ENCODE data around the gene ADORA1.

Gene ADORA1

DNA sequence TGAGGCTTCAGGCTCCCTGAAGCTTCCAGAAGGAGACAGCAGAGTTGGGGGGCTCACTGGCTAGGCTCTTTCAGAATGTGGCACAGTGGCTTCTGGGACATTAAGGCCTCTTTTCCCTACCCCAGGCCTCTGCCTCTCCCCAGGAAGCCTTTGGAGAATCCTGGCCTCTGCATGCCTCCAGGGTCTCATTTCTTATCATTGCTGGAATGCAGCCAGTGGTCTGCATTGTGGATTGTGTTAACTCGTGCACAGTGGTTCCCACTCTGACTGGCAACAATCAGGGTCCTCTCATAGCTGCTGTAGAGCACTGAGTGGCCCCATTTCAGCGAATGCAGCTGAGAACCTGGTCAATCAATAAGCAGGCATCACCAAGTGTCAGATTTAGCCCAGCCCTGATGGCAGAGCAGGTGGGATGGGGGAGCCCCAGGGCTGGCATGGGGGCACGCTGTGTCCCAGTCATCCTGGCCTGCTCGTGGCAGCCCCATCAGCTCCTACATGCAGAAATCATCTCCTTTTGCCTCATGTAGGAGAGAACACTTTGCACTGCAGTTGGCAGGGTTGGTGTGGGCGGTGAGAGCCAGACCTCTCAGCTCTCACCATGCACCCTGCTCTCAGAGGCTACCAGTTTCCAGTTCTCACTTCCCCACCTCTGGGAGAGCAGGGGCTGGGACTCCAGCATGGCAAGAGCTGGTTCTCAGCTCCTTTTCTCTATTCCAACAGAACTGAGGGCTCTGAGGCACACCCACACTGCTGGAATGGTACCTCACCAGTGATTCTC is 13.4 kb downstream of the ADORA1 start:
- no peak for DNase-seq (ENCODE audit: low read depth)

- DNase-seq (ENCODE audit: low read depth): no peak
Measured at GRCh38 chr1:203142124-203142523, 14.6 kb downstream of the ADORA1 start.

- DNase-seq (ENCODE audit: low read depth): no peak
Measured at GRCh38 chr1:203142684-203143408, 15.3 kb downstream of the ADORA1 start.

- no peak for DNase-seq (ENCODE audit: low read depth)
Measured at GRCh38 chr1:203143641-203144040, 16.1 kb downstream of the ADORA1 start.

- DNase-seq (ENCODE audit: low read depth): no peak
Measured at GRCh38 chr1:203144661-203145060, 17.1 kb downstream of the ADORA1 start.

- DNase-seq (ENCODE audit: low read depth): no peak
Measured at GRCh38 chr1:203145321-203146041, 18.0 kb downstream of the ADORA1 start.

- DNase-seq (ENCODE audit: low read depth): no peak
Measured at GRCh38 chr1:203146042-203146369, 18.5 kb downstream of the ADORA1 start.

DNA sequence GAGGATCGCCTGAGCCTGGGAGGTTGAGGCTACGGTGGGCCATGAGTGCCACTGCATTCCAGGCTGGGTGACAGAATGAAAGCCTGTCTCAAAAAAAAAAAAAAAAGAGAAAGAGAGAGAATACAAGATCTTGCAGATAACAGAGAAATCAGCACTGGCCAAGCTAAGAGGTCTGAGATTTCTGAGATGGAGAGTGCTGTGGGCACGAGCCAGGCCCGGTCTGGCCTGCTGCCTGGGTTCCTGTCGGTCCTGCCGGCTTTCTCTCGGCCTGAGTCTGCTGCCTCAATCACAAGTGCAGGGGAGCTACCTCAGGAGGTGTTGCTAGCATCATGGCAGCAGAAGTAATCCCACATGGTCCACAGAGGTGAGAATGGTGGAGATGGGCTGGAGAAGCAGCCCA is 19.0 kb downstream of the ADORA1 start:
- DNase-seq (ENCODE audit: low read depth): no peak

DNA sequence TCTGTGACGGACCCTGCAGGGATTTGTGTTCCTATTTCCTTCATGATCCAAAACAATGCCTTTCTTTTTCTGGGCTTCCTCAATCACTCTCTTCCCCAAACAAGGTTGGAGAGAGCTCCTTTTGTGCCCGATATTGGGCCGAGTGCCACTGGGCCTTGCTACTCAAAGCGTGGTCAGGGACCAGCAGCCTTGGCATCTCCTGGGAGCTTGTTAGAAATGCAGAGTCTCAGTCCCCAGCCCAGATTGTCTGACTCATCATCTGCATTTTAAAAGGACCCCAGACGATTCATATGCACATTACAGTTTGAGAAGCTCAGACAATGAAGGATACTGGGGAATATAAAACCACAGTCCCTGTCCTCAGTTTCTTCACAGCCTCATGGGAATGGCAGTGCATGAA is 19.9 kb downstream of the ADORA1 start:
- no peak for DNase-seq (ENCODE audit: low read depth)

DNA sequence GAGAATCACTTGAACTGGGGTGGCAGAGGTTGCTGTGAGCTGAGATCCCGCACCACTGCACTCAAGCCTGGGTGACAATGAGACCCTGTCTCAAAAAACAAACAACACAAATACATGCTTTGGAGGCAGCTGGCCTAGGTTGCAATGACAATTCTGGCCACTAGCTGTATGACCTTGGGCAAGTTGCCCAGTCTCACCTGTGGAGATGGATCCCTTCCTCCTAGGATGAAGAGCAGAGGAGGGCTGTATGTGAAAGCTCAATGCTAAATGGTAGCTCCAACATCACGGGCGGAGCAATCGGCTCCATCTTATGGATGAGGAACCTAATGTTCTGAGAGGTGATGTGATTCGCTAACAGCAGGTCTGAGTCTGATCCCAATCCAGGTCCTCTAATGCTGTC is 20.6 kb downstream of the ADORA1 start:
- DNase-seq (ENCODE audit: low read depth): no peak

GRCh38 chr1:203148579-203148978 is 21.1 kb downstream of the ADORA1 start:
- no peak for DNase-seq (ENCODE audit: low read depth)

GRCh38 chr1:203149188-203149840 is 21.8 kb downstream of the ADORA1 start:
- no peak for DNase-seq (ENCODE audit: low read depth)

GRCh38 chr1:203150511-203151297 is 23.2 kb downstream of the ADORA1 start:
- DNase-seq (ENCODE audit: low read depth): no peak

- no peak for DNase-seq (ENCODE audit: low read depth)
Measured at GRCh38 chr1:203151362-203152157, 24.0 kb downstream of the ADORA1 start.

DNA sequence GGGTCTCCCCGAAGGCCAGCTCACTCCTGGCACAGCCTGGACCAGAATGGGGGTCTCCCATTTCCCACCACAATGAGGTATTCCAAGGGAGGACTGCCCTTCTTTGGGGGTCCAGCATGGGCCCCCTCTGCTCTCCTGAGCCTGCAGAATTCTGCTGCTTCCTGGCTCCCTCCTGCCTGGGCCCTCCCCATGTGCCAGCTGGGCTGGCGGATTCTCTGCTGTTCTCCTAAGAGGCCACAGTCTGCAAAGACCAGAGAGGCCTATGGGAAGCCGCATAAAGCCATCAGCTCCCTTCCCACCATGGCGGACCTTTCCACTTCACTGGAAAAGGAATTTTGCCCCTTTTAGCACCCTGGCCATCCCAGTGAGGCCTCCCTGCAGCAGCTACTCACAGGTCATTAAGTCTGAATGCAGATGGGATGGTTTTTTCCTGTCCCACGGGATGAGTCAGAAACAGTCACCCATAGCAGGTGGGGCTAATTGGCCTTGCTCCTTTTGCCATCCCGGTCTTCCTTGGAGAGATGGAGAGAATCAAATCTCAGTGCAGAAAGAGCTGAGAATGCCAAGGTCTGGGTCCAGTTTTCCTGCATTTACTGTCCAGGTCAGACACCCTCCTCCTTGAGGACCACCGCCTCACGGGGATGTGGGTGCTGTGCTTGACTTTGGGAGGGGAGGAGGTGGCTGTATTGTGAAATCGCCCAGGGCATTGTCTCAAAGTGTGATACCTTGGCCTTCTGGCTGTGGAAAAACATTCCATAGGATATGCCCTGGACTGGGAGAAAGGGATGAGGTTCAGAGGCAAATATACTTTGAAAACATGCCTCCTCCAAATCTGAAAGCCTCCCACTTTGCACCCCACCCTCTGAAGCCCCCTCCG is 24.9 kb downstream of the ADORA1 start:
- DNase-seq (ENCODE audit: low read depth): no peak

GRCh38 chr1:203153051-203153988 is 25.8 kb downstream of the ADORA1 start:
- DNase-seq (ENCODE audit: low read depth): no peak

- DNase-seq (ENCODE audit: low read depth): no peak
Measured at GRCh38 chr1:203153989-203154821, 26.7 kb downstream of the ADORA1 start.

DNA sequence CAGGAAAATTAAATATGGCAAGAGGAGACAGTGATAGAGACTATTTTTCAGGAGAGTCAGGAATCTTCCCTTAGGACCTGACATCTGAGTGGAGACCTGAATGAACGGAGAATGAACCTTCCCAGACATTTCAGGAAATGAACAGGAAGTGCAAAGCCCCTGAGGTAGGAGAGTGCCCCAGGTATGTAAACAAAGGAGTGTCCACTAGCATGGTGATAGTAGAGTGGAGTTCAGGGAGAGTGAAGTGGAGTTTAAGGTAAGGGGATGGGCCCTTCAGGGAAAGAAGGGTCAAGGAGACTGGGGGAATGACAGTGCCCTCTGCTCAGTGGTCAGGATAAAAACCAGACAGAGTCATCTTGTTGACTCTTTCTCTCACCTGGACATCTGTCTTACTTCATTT is 28.8 kb downstream of the ADORA1 start:
- no peak for DNase-seq (ENCODE audit: low read depth)
